Measurements from ENCODE around the gene PDXDC1. TPM values are rescaled to one million over a fixed set of nuclear protein-coding genes. Genes with fewer than 3 reads are reported as not detected.
"Not testable (repeated sequence)": the region's sequence is repeated elsewhere in the genome, so short reads cannot be mapped to it uniquely, and the experiment has no call there.

The PDXDC1 gene
- total RNA-seq, 4 donors from 2014 or later = 35.3 to 91.1 (median 63.0) TPM

- H3K9me3 ChIP-seq; H3K27me3 ChIP-seq; H3K36me3 ChIP-seq; H3K4me3 ChIP-seq; intact Hi-C loops (cut with DNase I; ENCODE audit: low total_unique reads); H3K4me1 ChIP-seq; DNase-seq; H3K27ac ChIP-seq: not testable (repeated sequence)
Measured at GRCh38 chr16:14978908-14979307, 4.1 kb downstream of the PDXDC1 start.

- H3K9me3 ChIP-seq; H3K36me3 ChIP-seq; DNase-seq; H3K4me3 ChIP-seq; H3K27me3 ChIP-seq; H3K4me1 ChIP-seq; intact Hi-C loops (cut with DNase I; ENCODE audit: low total_unique reads); H3K27ac ChIP-seq: not testable (repeated sequence)
Measured at GRCh38 chr16:14981234-14981633, 6.4 kb downstream of the PDXDC1 start.

GRCh38 chr16:14982521-14982920 is 7.7 kb downstream of the PDXDC1 start:
- intact Hi-C loops (cut with DNase I; ENCODE audit: low total_unique reads); H3K4me1 ChIP-seq; H3K9me3 ChIP-seq; H3K36me3 ChIP-seq; H3K4me3 ChIP-seq; H3K27ac ChIP-seq; H3K27me3 ChIP-seq; DNase-seq: not testable (repeated sequence)

DNA sequence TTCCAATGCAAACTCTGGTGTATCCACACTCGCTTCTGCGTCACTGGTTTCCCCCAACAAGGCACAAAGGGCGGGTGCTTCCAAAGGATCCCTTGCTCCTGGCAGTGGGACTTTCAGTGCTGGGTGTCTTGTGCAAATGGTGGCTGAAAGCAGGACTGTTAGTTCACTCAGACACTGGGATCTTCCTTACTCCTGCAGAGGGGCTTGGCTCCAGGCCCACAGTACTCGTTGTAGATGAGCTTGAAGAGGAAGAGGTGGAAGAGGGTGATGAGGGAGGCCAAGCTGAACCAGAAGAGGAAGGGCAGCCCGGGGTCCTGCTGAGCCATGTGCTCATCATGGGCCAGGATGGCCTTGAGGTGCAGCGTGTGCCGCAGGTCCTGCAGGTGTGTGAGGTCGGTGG is 13.3 kb downstream of the PDXDC1 start:
- H3K36me3 ChIP-seq; H3K4me1 ChIP-seq; intact Hi-C loops (cut with DNase I; ENCODE audit: low total_unique reads); H3K27ac ChIP-seq; H3K4me3 ChIP-seq; DNase-seq; H3K9me3 ChIP-seq; H3K27me3 ChIP-seq: not testable (repeated sequence)

- H3K36me3 ChIP-seq = not testable (repeated sequence)
Measured at GRCh38 chr16:14988661-14989191, 13.9 kb downstream of the PDXDC1 start.

GRCh38 chr16:14989291-14990281 is 14.8 kb downstream of the PDXDC1 start:
- H3K9me3 ChIP-seq; H3K27me3 ChIP-seq; H3K4me3 ChIP-seq; DNase-seq; H3K27ac ChIP-seq; H3K4me1 ChIP-seq; H3K36me3 ChIP-seq; intact Hi-C loops (cut with DNase I; ENCODE audit: low total_unique reads): not testable (repeated sequence)

More at GRCh38 chr16:14988661-14989191, 13.9 kb downstream of the PDXDC1 start:
- H3K27me3 ChIP-seq; H3K9me3 ChIP-seq; intact Hi-C loops (cut with DNase I; ENCODE audit: low total_unique reads); H3K4me1 ChIP-seq; H3K4me3 ChIP-seq; H3K27ac ChIP-seq; DNase-seq: not testable (repeated sequence)

GRCh38 chr16:14993277-14994151 is 18.7 kb downstream of the PDXDC1 start:
- intact Hi-C loops (cut with DNase I; ENCODE audit: low total_unique reads); H3K4me1 ChIP-seq; H3K36me3 ChIP-seq; DNase-seq; H3K9me3 ChIP-seq; H3K27ac ChIP-seq; H3K4me3 ChIP-seq; H3K27me3 ChIP-seq: not testable (repeated sequence)

DNA sequence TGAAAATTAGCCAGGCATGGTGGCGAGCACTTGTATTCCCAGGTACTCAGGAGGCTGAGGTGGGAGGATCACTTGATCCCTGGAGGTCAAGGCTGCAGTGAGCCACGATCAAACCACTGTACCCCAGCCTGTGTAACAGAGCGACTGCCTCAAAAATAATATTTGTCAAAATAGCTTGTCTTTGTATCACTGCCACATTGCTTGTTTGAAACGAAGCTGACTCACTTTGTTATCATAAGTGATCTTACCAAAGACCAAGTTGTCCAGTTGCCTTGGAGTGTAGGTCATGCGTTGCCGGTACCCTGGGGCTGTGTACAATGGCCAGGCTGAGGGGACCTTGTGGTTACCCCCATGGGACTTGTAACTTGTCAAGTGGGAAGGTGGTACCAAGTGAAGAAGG is 21.9 kb downstream of the PDXDC1 start:
- H3K4me3 ChIP-seq; H3K27ac ChIP-seq; H3K27me3 ChIP-seq; H3K9me3 ChIP-seq; intact Hi-C loops (cut with DNase I; ENCODE audit: low total_unique reads); DNase-seq; H3K36me3 ChIP-seq; H3K4me1 ChIP-seq: not testable (repeated sequence)

DNA sequence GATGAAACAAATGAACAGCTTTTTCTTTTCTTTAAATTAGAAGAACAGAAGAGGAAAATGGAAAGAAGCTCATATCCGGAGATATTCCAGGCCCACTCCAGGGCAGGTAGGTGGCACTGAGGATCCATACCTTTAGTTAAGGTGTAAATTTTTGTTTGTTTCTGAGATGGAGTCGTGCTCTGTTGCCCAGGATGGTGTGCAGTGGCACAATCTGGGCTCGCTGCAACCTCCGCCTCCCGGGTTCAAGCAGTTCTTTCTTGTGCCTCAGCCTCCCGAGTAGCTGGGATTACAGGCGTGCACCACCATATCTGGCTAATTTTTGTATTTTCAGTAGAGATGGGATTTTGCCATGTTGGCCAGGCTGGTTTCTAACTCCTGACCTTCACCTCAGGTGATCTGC is 23.5 kb downstream of the PDXDC1 start:
- H3K9me3 ChIP-seq; H3K27ac ChIP-seq; H3K27me3 ChIP-seq; intact Hi-C loops (cut with DNase I; ENCODE audit: low total_unique reads); H3K4me3 ChIP-seq; H3K4me1 ChIP-seq; DNase-seq; H3K36me3 ChIP-seq: not testable (repeated sequence)

DNA sequence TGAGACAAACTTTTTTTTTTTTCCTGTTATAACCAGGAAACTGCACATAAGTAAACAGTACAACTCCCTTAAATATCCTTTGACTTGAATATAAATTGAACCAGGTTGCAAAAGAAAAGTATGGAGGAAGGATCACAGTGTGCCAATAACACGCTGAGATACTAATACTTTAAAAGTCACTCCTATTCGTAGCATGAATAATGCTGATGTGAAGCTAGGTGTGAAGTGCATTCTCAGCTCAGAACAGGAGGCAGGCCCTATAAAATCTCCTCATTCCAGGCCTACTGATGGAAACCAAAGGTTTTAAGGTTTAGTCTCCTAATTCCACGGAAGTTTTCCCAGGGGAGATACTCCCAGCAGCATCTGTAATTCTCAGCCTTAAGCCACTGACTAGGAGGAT is 25.0 kb downstream of the PDXDC1 start:
- H3K9me3 ChIP-seq; DNase-seq; H3K27ac ChIP-seq; intact Hi-C loops (cut with DNase I; ENCODE audit: low total_unique reads); H3K27me3 ChIP-seq; H3K4me1 ChIP-seq; H3K36me3 ChIP-seq; H3K4me3 ChIP-seq: not testable (repeated sequence)

GRCh38 chr16:15002448-15002847 is 27.6 kb downstream of the PDXDC1 start:
- H3K27me3 ChIP-seq = not testable (repeated sequence)

DNA sequence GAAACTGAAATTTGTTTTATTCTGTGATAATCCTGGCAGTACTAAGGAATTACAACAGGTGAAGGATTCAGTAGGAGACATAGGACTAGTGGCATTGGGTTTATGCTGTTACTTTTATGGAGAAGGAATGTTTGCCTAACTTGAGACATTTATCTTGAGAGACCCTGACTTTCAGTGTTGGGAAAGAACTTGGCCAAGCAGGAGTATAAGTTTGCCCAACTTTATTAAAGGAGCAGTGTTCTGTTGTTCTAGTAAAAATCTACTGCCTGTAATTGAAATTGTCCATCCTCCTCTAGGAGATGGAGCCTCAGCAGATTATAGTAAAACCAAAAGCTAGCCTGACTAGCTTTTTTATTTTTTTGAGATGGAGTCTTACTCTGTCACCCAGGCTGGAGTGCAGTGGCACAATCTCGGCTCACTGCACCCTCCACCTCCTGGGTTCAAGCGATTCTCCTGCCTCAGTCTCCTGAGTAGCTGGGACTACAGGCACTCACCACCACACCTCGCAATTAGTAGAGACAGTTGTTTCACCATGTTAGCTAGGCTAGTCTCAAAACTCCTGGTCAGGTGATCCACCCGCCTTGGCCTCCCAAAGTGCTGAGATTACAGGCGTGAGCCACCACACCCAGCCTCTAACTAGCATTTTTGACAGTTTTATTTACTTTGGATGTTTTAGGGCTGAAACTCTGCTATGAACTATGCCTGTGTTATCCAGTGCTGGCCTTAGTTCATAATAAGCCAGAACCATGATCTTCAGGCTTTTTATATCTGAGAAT is 30.7 kb downstream of the PDXDC1 start:
- H3K9me3 ChIP-seq; H3K4me3 ChIP-seq; DNase-seq; intact Hi-C loops (cut with DNase I; ENCODE audit: low total_unique reads); H3K27me3 ChIP-seq; H3K36me3 ChIP-seq; H3K4me1 ChIP-seq; H3K27ac ChIP-seq: not testable (repeated sequence)

More at GRCh38 chr16:15002448-15002847, 27.6 kb downstream of the PDXDC1 start:
- DNase-seq; H3K36me3 ChIP-seq; H3K9me3 ChIP-seq; intact Hi-C loops (cut with DNase I; ENCODE audit: low total_unique reads); H3K27ac ChIP-seq; H3K4me1 ChIP-seq; H3K4me3 ChIP-seq: not testable (repeated sequence)

Measured in uterus (tissue), 4 donors.